DOHH2 (cell line): ENCODE measurements around the gene SULF2.
A peak's percentile ranks its signal among the peaks of the same experiment; 100 is the strongest.

ENCODE experiments used
- H3F3A ChIP-seq: fragments of 200-600 bp; sonication (generic), shearing (Covaris generic); 2 replicates; pipeline ENCODE4 v1.6.0; 2016; ENCODE audit warnings: antibody characterized with exemption, mild to moderate bottlenecking; ENCODE audit not compliant: control insufficient read depth, insufficient read depth
- H3K27ac ChIP-seq: fragments of 200-600 bp; sonication (generic); 2 replicates; pipeline ENCODE4 v1.5.1; 2014; ENCODE audit warnings: low read depth, mild to moderate bottlenecking, low read length, moderate library complexity
- H3K27me3 ChIP-seq: fragments of 200-600 bp; sonication (generic); 2 replicates; pipeline ENCODE4 v1.6.1; 2014; ENCODE audit warnings: mild to moderate bottlenecking, low read length, mixed read lengths; ENCODE audit not compliant: control insufficient read depth
- H3K36me3 ChIP-seq: fragments of 200-600 bp; sonication (generic); 2 replicates; pipeline ENCODE4 v1.6.1; 2014; ENCODE audit warnings: mild to moderate bottlenecking, low read length, moderate library complexity, mixed read lengths; ENCODE audit not compliant: control insufficient read depth
- H3K4me1 ChIP-seq: fragments of 200-600 bp; sonication (generic); 2 replicates; pipeline ENCODE4 v1.6.1; 2014; ENCODE audit warnings: mild to moderate bottlenecking, low read length, mixed read lengths; ENCODE audit not compliant: control insufficient read depth
- H3K4me2 ChIP-seq: fragments of 200-600 bp; sonication (generic); 2 replicates; pipeline ENCODE4 v1.6.0; 2014; ENCODE audit warnings: mild to moderate bottlenecking, low read length, moderate library complexity
- H3K4me3 ChIP-seq: fragments of 200-600 bp; sonication (generic); 2 replicates; pipeline ENCODE4 v1.5.1; 2014; ENCODE audit warnings: mild to moderate bottlenecking, low read length, mixed read lengths
- H3K79me2 ChIP-seq: fragments of 200-600 bp; sonication (generic); 2 replicates; pipeline ENCODE4 v1.6.1; 2014; ENCODE audit warnings: mild to moderate bottlenecking, low read length, mixed read lengths; ENCODE audit not compliant: control insufficient read depth
- H3K9me2 ChIP-seq: fragments of 200-600 bp; sonication (generic); replicated peaks from 2 replicates; pipeline ENCODE4 v1.6.1; 2014; ENCODE audit warnings: mild to moderate bottlenecking, low read length, mixed read lengths; ENCODE audit not compliant: control insufficient read depth
- H3K9me3 ChIP-seq: fragments of 200-600 bp; sonication (generic); 2 replicates; pipeline ENCODE4 v1.6.1; 2014; ENCODE audit warnings: antibody characterized with exemption, low read length, mixed read lengths; ENCODE audit not compliant: control insufficient read depth, insufficient read depth
- H4K20me1 ChIP-seq: fragments of 200-600 bp; sonication (generic); 2 replicates; pipeline ENCODE4 v1.6.0; 2014; ENCODE audit warnings: low read depth, mild to moderate bottlenecking, antibody characterized with exemption, low read length, moderate library complexity; ENCODE audit not compliant: control insufficient read depth, insufficient read depth
- EZH2phosphoT487 ChIP-seq: fragments of 200-600 bp; sonication (generic); IDR thresholded peaks from 2 replicates; pipeline ENCODE4 v1.6.1; 2017; ENCODE audit warnings: borderline replicate concordance, mild to moderate bottlenecking, antibody characterized with exemption, low read length, moderate library complexity, mixed read lengths
- TF ChIP-seq, protein P1 (sequence below): fragments of 200-600 bp; sonication (generic); IDR thresholded peaks from one replicate; pipeline ENCODE4 v1.5.1; 2014; ENCODE audit warnings: antibody characterized with exemption, mild to moderate bottlenecking, low read depth, low read length; ENCODE audit not compliant: poor library complexity, severe bottlenecking

The SULF2 gene

DNA sequence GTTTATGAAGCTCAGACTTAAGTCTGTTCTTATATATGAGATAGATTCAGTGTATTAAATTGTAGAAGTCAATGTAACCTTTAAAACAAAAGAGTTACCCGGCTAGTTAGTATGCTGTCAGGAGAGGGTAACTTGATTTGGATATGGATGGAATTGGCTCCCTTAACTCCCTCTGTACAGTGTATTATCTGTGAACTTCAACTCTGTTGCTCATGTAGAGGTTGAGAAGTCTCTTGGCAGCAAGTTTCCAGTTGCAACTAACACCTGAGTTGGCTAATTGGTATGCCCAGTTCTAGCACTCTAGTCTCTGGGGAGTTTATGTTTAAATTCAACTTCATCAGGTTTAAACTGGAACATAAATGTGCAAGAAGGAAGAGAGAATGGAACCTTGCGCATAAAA lies 172.6 kb downstream of the SULF2 start:
- H3K4me2 ChIP-seq: no peak overlapping the region
- TF ChIP-seq, protein P1, sequence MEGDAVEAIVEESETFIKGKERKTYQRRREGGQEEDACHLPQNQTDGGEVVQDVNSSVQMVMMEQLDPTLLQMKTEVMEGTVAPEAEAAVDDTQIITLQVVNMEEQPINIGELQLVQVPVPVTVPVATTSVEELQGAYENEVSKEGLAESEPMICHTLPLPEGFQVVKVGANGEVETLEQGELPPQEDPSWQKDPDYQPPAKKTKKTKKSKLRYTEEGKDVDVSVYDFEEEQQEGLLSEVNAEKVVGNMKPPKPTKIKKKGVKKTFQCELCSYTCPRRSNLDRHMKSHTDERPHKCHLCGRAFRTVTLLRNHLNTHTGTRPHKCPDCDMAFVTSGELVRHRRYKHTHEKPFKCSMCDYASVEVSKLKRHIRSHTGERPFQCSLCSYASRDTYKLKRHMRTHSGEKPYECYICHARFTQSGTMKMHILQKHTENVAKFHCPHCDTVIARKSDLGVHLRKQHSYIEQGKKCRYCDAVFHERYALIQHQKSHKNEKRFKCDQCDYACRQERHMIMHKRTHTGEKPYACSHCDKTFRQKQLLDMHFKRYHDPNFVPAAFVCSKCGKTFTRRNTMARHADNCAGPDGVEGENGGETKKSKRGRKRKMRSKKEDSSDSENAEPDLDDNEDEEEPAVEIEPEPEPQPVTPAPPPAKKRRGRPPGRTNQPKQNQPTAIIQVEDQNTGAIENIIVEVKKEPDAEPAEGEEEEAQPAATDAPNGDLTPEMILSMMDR: no peak
- TF ChIP-seq EZH2phosphoT487: no peak
- H3K27ac ChIP-seq: peak overlapping the region; percentile 26; the same call in 1 of the 2 replicates
- H3K9me2 ChIP-seq: no peaks in the 10 kb centered on the region
- H3K4me1 ChIP-seq: peaks cover 78% of the 10 kb centered on the region
- peaks cover 45% of the 10 kb centered on the region for H3F3A ChIP-seq
- no peak overlapping the region for H3K4me3 ChIP-seq
- peaks cover 58% of the 10 kb centered on the region for H3K36me3 ChIP-seq
- peaks cover 98% of the 10 kb centered on the region for H3K79me2 ChIP-seq
- H4K20me1 ChIP-seq: peaks cover 9% of the 10 kb centered on the region; the same call in 1 of the 2 replicates
- no peaks in the 10 kb centered on the region for H3K27me3 ChIP-seq
- no peaks in the 10 kb centered on the region for H3K9me3 ChIP-seq

DNA sequence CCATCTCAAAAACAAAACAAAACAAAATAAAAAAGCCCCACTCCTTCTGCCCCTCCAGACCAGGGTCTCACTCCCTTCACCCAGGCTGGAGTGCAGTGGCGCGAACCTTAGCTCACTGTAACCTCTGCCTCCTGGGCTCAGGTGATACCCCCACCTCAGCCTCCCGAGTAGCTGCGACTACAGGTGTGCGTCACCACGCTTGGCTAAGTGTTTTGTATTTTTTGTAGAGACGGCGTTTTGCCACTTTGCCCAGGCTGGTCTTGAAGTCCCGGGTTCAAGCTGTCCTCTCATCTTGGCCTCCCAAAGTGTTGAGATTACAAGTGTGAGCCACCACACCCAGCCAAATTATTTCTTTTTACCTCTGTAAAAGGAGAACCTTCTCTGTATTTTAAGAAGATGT lies 173.5 kb downstream of the SULF2 start:
- H3K9me2 ChIP-seq: no peaks in the 10 kb centered on the region
- no peaks in the 10 kb centered on the region for H3K27me3 ChIP-seq
- peaks cover 9% of the 10 kb centered on the region for H4K20me1 ChIP-seq
- peaks cover 58% of the 10 kb centered on the region for H3K36me3 ChIP-seq
- no peak overlapping the region for H3K4me2 ChIP-seq
- peaks cover 98% of the 10 kb centered on the region for H3K79me2 ChIP-seq
- 0 out of 2 replicates have a peak overlapping the region, but pooled peaks have one; percentile 8 for H3K27ac ChIP-seq
- H3K9me3 ChIP-seq: no peaks in the 10 kb centered on the region
- peaks cover 75% of the 10 kb centered on the region for H3K4me1 ChIP-seq
- no peak for TF ChIP-seq EZH2phosphoT487
- TF ChIP-seq, protein P1: no peak
- H3K4me3 ChIP-seq: no peak overlapping the region
- peaks cover 42% of the 10 kb centered on the region for H3F3A ChIP-seq

DNA sequence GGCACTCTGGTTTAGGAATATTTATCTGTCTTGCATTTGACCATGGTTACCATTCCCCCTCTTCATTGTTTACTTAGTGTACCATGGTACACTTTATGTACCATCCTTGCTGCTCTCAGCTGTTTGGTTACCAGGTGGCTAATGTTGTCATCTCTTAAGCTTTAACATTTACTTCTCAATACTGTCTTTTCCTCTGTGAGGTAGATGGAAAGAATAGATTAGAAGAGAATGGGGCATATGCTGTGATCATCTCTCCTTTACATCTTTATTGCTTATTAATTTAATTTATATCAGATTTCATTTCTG lies 174.4 kb downstream of the SULF2 start:
- Histone ChIP-seq H3K4me1 (peaks cover 79% of the 10 kb centered on the region), H3K27me3 (no peaks in the 10 kb centered on the region), H3F3A (peaks cover 42% of the 10 kb centered on the region), H3K79me2 (peaks cover 99% of the 10 kb centered on the region), H3K9me2 (no peaks in the 10 kb centered on the region), H3K9me3 (no peaks in the 10 kb centered on the region), H3K4me3 (no peak overlapping the region), H4K20me1 (peaks cover 18% of the 10 kb centered on the region), H3K27ac (no peak overlapping the region), H3K4me2 (no peak overlapping the region), H3K36me3 (peaks cover 67% of the 10 kb centered on the region)
- no peak for TF ChIP-seq EZH2phosphoT487
- TF ChIP-seq, protein P1: no peak
